GM19324 (cell line): ENCODE measurements around the gene ATPAF2.
"Not testable (repeated sequence)": the region's sequence is repeated elsewhere in the genome, so short reads cannot be mapped to it uniquely, and the experiment has no call there.

Experiments used
- ATAC-seq: cut with Tn5 transposase; IDR thresholded peaks from one replicate; pipeline ENCODE4 v1.9.1; 2021; ENCODE audit warnings: mild to moderate bottlenecking, moderate library complexity; ENCODE audit not compliant: unreplicated experiment, low FRiP score

ATPAF2 gene

GRCh38 chr17:18014006-18014405, 25.0 kb downstream of the ATPAF2 start:
- ATAC-seq: no peak

- ATAC-seq: no peak
These were observed 27.7 kb downstream of the ATPAF2 start for GRCh38 chr17:18011286-18011685.

- no peak for ATAC-seq
These were observed 29.2 kb downstream of the ATPAF2 start for GRCh38 chr17:18009609-18010420.

- ATAC-seq: no peak
These were observed 30.3 kb downstream of the ATPAF2 start for GRCh38 chr17:18008496-18009268.

GRCh38 chr17:18006495-18007239, 32.3 kb downstream of the ATPAF2 start:
- ATAC-seq: no peak

- no peak for ATAC-seq
These were observed 33.5 kb downstream of the ATPAF2 start for GRCh38 chr17:18005496-18005895.

- ATAC-seq: no peak
These were observed 34.1 kb downstream of the ATPAF2 start for GRCh38 chr17:18004884-18005305.

- no peak for ATAC-seq
These were observed 34.6 kb downstream of the ATPAF2 start for GRCh38 chr17:18004345-18004744.

- ATAC-seq: no peak
These were observed 36.8 kb downstream of the ATPAF2 start for GRCh38 chr17:18002171-18002570.

GRCh38 chr17:18000030-18000408, 38.9 kb downstream of the ATPAF2 start:
- ATAC-seq: no peak

- ATAC-seq: no peak
These were observed 39.5 kb downstream of the ATPAF2 start for GRCh38 chr17:17999364-18000029.

GRCh38 chr17:17998934-17999333, 40.0 kb downstream of the ATPAF2 start:
- no peak for ATAC-seq

GRCh38 chr17:17995887-17996286, 43.1 kb downstream of the ATPAF2 start:
- not testable (repeated sequence) for ATAC-seq

GRCh38 chr17:17994271-17995069, 44.5 kb downstream of the ATPAF2 start:
- ATAC-seq: no peak

GRCh38 chr17:17993852-17994251, 45.1 kb downstream of the ATPAF2 start:
- ATAC-seq: no peak

GRCh38 chr17:17993366-17993765, 45.6 kb downstream of the ATPAF2 start:
- no peak for ATAC-seq

- ATAC-seq: no peak
These were observed 48.7 kb downstream of the ATPAF2 start for GRCh38 chr17:17990282-17990681.

GRCh38 chr17:17989618-17990017, 49.4 kb downstream of the ATPAF2 start:
- no peak for ATAC-seq

GRCh38 chr17:17989081-17989480, 49.9 kb downstream of the ATPAF2 start:
- no peak for ATAC-seq
